B cell (primary cell): Measurements from ENCODE around the gene CERS1. TPM values are rescaled to one million over a fixed set of nuclear protein-coding genes. Genes with fewer than 3 reads are reported as not detected.
A peak's percentile ranks its signal among the peaks of the same experiment; 100 is the strongest.

Source experiments
- ATAC-seq: fragments of 200-7000 bp; cut with Tn5 transposase; one replicate; pipeline ENCODE4 v1.10.0; 2021; ENCODE audit warnings: low read depth, mild to moderate bottlenecking, moderate number of reproducible peaks, moderate library complexity
- CTCF ChIA-PET: fragments of 350-600 bp; sonication (Branson Sonifier 250); formaldehyde crosslinking; loops from one replicate; lab custom pipeline; 2021; ENCODE audit warnings: antibody characterized with exemption, inconsistent platforms; lab: Charles Lee
- POLR2A ChIA-PET: fragments of 350-600 bp; sonication (Branson Sonifier 250); formaldehyde crosslinking; loops from one replicate; lab custom pipeline; 2021; ENCODE audit warnings: antibody characterized with exemption; lab: Charles Lee
- DNase-seq: peaks from one replicate; pipeline ENCODE4 v3.0.0; 2013
- H2AFZ ChIP-seq: 2 replicates; pipeline ENCODE4 v1.6.1; 2012; ENCODE audit warnings: mild to moderate bottlenecking, low read depth, low read length; ENCODE audit not compliant: insufficient read depth, poor library complexity, severe bottlenecking
- H3K27ac ChIP-seq, 2 donors: 1 replicate in 1 of 2; 2 replicates in 1 of 2; pipeline ENCODE4 v1.5.1; 2012 to 2013; ENCODE audit warnings: low read length in 2 of 2, mild to moderate bottlenecking in 2 of 2, moderate library complexity in 1 of 2
- H3K27me3 ChIP-seq, 4 experiments: fragments of 200-600 bp in 1 of 4; sonication (generic) in 1 of 4; replicated peaks in 1 of 4; 1 replicate in 2 of 4; 2 replicates in 2 of 4; pipeline versions ENCODE4 v1.6.1 to v1.7.0; 2013 to 2016; ENCODE audit warnings: low read length in 3 of 4, mild to moderate bottlenecking in 2 of 4, mixed read lengths in 1 of 4, moderate library complexity in 1 of 4; ENCODE audit not compliant: insufficient read depth in 4 of 4, control insufficient read depth in 3 of 4; ENCODE audit errors: control extremely low read depth in 1 of 4
- H3K36me3 ChIP-seq, 2 experiments: replicated peaks in 1 of 2; 1 replicate in 1 of 2; 2 replicates in 1 of 2; pipeline versions ENCODE4 v1.6.1 to v1.7.1; 2013; ENCODE audit warnings: low read length in 1 of 2; ENCODE audit not compliant: insufficient read depth in 2 of 2, control insufficient read depth in 1 of 2; ENCODE audit errors: control extremely low read depth in 1 of 2, extremely low read depth in 1 of 2
- H3K4me1 ChIP-seq, 2 donors: fragments of 200-600 bp in 1 of 2; sonication (generic) in 1 of 2; 1 replicate in 1 of 2; 2 replicates in 1 of 2; pipeline versions ENCODE4 v1.5.1 to v1.6.1; 2013 to 2017; ENCODE audit warnings: low read length in 2 of 2; ENCODE audit not compliant: control insufficient read depth in 2 of 2, insufficient read depth in 2 of 2
- H3K4me2 ChIP-seq: replicated peaks from 2 replicates; pipeline ENCODE3; 2012; ENCODE audit warnings: mild to moderate bottlenecking, low read depth, low read length; ENCODE audit not compliant: poor library complexity, severe bottlenecking
- H3K4me3 ChIP-seq, 5 experiments: fragments of 200-600 bp in 1 of 5; sonication (generic) in 1 of 5; 1 replicate in 3 of 5; 2 replicates in 2 of 5; pipeline versions ENCODE4 v1.5.1 to v1.7.0; 2011 to 2016; ENCODE audit warnings: low read length in 4 of 5, mild to moderate bottlenecking in 4 of 5, low read depth in 2 of 5, control low read depth in 1 of 5, moderate library complexity in 1 of 5; ENCODE audit not compliant: insufficient read depth in 1 of 5; ENCODE audit errors: control extremely low read depth in 1 of 5, extremely low read depth in 1 of 5
- H3K79me2 ChIP-seq: fragments of 200-600 bp; sonication (generic); one replicate; pipeline ENCODE4 v1.6.0; 2016; ENCODE audit warnings: low read length; ENCODE audit not compliant: control insufficient read depth, insufficient read depth
- H3K9ac ChIP-seq: fragments of 200-600 bp; sonication (generic); 2 replicates; pipeline ENCODE4 v1.6.1; 2017; ENCODE audit warnings: mild to moderate bottlenecking, low read length, moderate library complexity
- H3K9me3 ChIP-seq, 3 donors: one replicate each; pipeline versions ENCODE4 v1.6.1 to v1.7.1; 2013; ENCODE audit warnings: low read length in 2 of 3; ENCODE audit not compliant: control insufficient read depth in 2 of 3, insufficient read depth in 1 of 3; ENCODE audit errors: control extremely low read depth in 1 of 3
- H4K20me1 ChIP-seq: 2 replicates; pipeline ENCODE4 v1.6.0; 2012; ENCODE audit warnings: mild to moderate bottlenecking, low read length; ENCODE audit not compliant: insufficient read depth, control insufficient read depth, poor library complexity, severe bottlenecking
- H3K27ac Mint-ChIP-seq: one replicate; pipeline ENCODE4 v1.8.0; 2021; ENCODE audit warnings: mixed read lengths
- H3K27me3 Mint-ChIP-seq: one replicate; pipeline ENCODE4 v1.8.0; 2021; ENCODE audit warnings: mixed read lengths
- H3K4me1 Mint-ChIP-seq: one replicate; pipeline ENCODE4 v1.8.0; 2021; ENCODE audit warnings: mixed read lengths
- H3K4me3 Mint-ChIP-seq: one replicate; pipeline ENCODE4 v1.8.0; 2021; ENCODE audit warnings: mixed read lengths
- H3K9me3 Mint-ChIP-seq: one replicate; pipeline ENCODE4 v1.8.0; 2022; ENCODE audit warnings: mixed read lengths; ENCODE audit not compliant: insufficient read depth
- CTCF ChIP-seq: fragments of 200-600 bp; IDR thresholded peaks from one replicate; pipeline ENCODE4 v1.8.0; 2022; ENCODE audit warnings: antibody characterized with exemption, mild to moderate bottlenecking
- EZH2 ChIP-seq: IDR thresholded peaks from 2 replicates; pipeline ENCODE4 v1.6.1; 2012; ENCODE audit warnings: borderline replicate concordance, low read depth, mild to moderate bottlenecking, moderate library complexity, low read length; ENCODE audit not compliant: insufficient read depth, poor library complexity, severe bottlenecking
- WGBS: methylation state at CpG from one replicate; pipeline ENCODE4 v1.1.5; 2013; ENCODE audit warnings: missing lambda C conversion rate; ENCODE audit not compliant: insufficient coverage; 5-methylcytosine and 5-hydroxymethylcytosine counted together
- intact Hi-C: fragments of 100-400 bp; cut with micrococcal nuclease; formaldehyde crosslinking; loops from one replicate; pipeline ENCODE4 v1.10.0; 2022
- polyA plus RNA-seq: library from polyadenylated mRNA; depleted of rRNA; stranded (reverse); fragments of >200 nt; gene quantifications from 2 replicates; pipeline ENCODE4 v1.2.3, GENCODE V29; 2012
- total RNA-seq, 2 donors: library from RNA; stranded (reverse); fragments of 120-200 nt in 1 of 2; gene quantifications; 1 replicate in 1 of 2; 2 replicates in 1 of 2; pipeline versions ENCODE4 v1.2.3 to v1.2.4, GENCODE V29; 2013 to 2022

CERS1 gene
- total and polyA plus RNA-seq, 2 donors (not counting 1 experiment from before 2014, with no cell fraction given): not detected

GRCh38 chr19:18943465-18943864 is 47.5 kb upstream of the CERS1 start:
- H3K27me3 Mint-ChIP-seq: peaks cover 31% of the 10 kb centered on the region
- intact Hi-C loops: no loop called here
- POLR2A ChIA-PET: no interaction called here

DNA sequence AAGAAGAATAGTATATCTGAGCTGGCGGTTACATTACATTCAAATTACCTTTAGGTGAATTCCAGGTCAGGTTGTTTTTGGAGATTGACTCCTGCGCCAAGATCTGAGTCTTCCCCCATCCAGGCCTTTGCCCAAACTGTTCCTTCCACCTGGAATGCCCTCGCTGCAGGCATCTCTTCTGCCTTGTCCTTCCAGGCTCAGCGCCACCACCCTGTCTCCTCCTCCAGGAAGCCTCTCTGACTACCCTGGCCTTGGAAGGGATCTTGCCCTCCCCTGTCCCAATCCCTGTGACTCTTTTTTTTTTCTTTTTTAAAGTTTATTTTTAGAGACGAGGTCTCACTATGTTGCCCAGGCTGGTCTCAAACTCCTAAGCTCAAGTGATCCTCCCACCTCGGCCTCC is 46.7 kb upstream of the CERS1 start:
- Mint-ChIP-seq H3K9me3 (no peaks in the 10 kb centered on the region), H3K27ac (no peak overlapping the region), H3K4me1 (peaks cover 33% of the 10 kb centered on the region), H3K27me3 (peaks cover 32% of the 10 kb centered on the region), H3K4me3 (peak overlapping the region; percentile 14)
- Histone ChIP-seq H3K4me3 (no peak overlapping the region), H2AFZ (no peak overlapping the region), H3K36me3 (no peaks in the 10 kb centered on the region), H3K27me3 (peaks cover 0 to 30% (median 6%) of the 10 kb centered on the region in 4 experiments), H3K9ac (no peak overlapping the region), H3K79me2 (no peaks in the 10 kb centered on the region), H3K4me1 (peaks cover 22 to 38% of the 10 kb centered on the region in 2 donors), H3K9me3 (peaks cover 0 to 3% (median 0%) of the 10 kb centered on the region in 3 donors), H4K20me1 (no peaks in the 10 kb centered on the region), H3K4me2 (no peak overlapping the region), H3K27ac (no peak overlapping the region)
- TF ChIP-seq CTCF (no peak), EZH2 (no peak)
- ChIA-PET CTCF (interaction anchor here (0.5 kb wide), 1 partner anchor 1740 kb away, joined by 3 read pairs; no protein-coding TSS in a partner anchor), POLR2A (no interaction called here)
- DNase-seq: no peak
- ATAC-seq: no peak
- intact Hi-C loops: no loop called here
- 84% methylated on average over 5 of the region's 6 CpGs for WGBS

More at GRCh38 chr19:18943465-18943864, 47.5 kb upstream of the CERS1 start:
- H3K9ac ChIP-seq: no peak overlapping the region
- H3K9me3 Mint-ChIP-seq: no peaks in the 10 kb centered on the region
- H3K4me3 Mint-ChIP-seq: no peak overlapping the region
- peaks cover 0 to 3% (median 0%) of the 10 kb centered on the region in 3 donors for H3K9me3 ChIP-seq
- peaks cover 0 to 30% (median 6%) of the 10 kb centered on the region in 4 experiments for H3K27me3 ChIP-seq
- no peak overlapping the region for H2AFZ ChIP-seq
- no peak overlapping the region for H3K27ac ChIP-seq
- H3K4me2 ChIP-seq: no peak overlapping the region
- H3K4me1 ChIP-seq: peaks cover 22 to 45% of the 10 kb centered on the region in 2 donors
- H3K27ac Mint-ChIP-seq: no peak overlapping the region
- WGBS: 86% methylated on average over 4 of the region's 4 CpGs
- no peaks in the 10 kb centered on the region for H3K79me2 ChIP-seq
- DNase-seq: no peak
- no peak for TF ChIP-seq EZH2
- TF ChIP-seq CTCF: no peak
- no peaks in the 10 kb centered on the region for H4K20me1 ChIP-seq
- CTCF ChIA-PET: no interaction called here
- H3K36me3 ChIP-seq: no peaks in the 10 kb centered on the region
- no peak overlapping the region for H3K4me3 ChIP-seq
- peaks cover 37% of the 10 kb centered on the region for H3K4me1 Mint-ChIP-seq
- no peak for ATAC-seq
